GM12865 (cell line): Measurements from ENCODE around the gene MAP3K21.
A peak's percentile ranks its signal among the peaks of the same experiment; 100 is the strongest.

Source experiments
- DNase-seq: peaks from one replicate; pipeline ENCODE4 v3.0.0; 2010; ENCODE audit warnings: low read depth
- H3K4me3 ChIP-seq: 2 replicates; pipeline ENCODE4 v1.5.1; 2011; ENCODE audit warnings: mild to moderate bottlenecking, low read depth, low read length, control low read depth
- CTCF ChIP-seq: IDR thresholded peaks from 2 replicates; pipeline ENCODE4 v1.5.1; 2011; ENCODE audit warnings: low read length, control low read depth, low read depth, inconsistent platforms; ENCODE audit not compliant: insufficient read depth; ENCODE audit errors: missing control alignments

MAP3K21 gene

GRCh38 chr1:233327651-233328141 is at the start of gene MAP3K21:
MAP3K21 (plus strand) TSS chr1:233327724; CDS start chr1:233328029, 305 bp downstream.
- no peak for DNase-seq
- H3K4me3 ChIP-seq = peak within 1 kb of the TSS; percentile 57
- TF ChIP-seq CTCF = no peak

GRCh38 chr1:233278631-233279030 is 48.9 kb upstream of the MAP3K21 start:
- no peak for TF ChIP-seq CTCF
- H3K4me3 ChIP-seq = no peak overlapping the region
- DNase-seq = no peak

DNA sequence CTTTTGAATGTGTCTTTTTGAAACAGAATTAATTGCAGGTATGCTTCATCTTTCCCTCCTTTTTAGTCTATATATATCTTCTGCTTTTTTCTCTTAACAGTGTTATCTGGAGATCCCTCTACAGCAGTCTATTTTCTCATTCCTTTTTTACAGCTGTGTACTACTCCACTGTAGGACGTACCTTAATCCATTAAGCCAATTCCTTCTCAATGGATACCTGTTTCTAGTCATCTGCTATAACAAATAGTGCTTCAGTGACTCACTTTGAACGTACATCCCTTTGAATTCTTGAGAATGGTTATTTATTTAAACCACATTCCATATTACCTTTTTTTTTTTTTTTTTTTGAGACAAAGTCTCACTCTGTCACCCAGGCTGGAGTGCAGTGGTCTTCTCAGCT is 47.6 kb upstream of the MAP3K21 start:
- DNase-seq = no peak
- TF ChIP-seq CTCF = no peak
- no peak overlapping the region for H3K4me3 ChIP-seq

- no peak overlapping the region for H3K4me3 ChIP-seq
- no peak for TF ChIP-seq CTCF
- peak; percentile 75 for DNase-seq
These were observed 45.6 kb upstream of the MAP3K21 start for GRCh38 chr1:233281711-233282581.

- no peak for DNase-seq
- no peak for TF ChIP-seq CTCF
- no peak overlapping the region for H3K4me3 ChIP-seq
These were observed 45.0 kb upstream of the MAP3K21 start for GRCh38 chr1:233282582-233282886.

- no peak overlapping the region for H3K4me3 ChIP-seq
- no peak for TF ChIP-seq CTCF
- no peak for DNase-seq
These were observed 37.8 kb upstream of the MAP3K21 start for GRCh38 chr1:233289676-233290075.
